ENCODE results near the gene TBX20.
A peak's percentile ranks its signal among the peaks of the same experiment; 100 is the strongest.
"Not testable (repeated sequence)": the region's sequence is repeated elsewhere in the genome, so short reads cannot be mapped to it uniquely, and the experiment has no call there.

The TBX20 gene

DNA sequence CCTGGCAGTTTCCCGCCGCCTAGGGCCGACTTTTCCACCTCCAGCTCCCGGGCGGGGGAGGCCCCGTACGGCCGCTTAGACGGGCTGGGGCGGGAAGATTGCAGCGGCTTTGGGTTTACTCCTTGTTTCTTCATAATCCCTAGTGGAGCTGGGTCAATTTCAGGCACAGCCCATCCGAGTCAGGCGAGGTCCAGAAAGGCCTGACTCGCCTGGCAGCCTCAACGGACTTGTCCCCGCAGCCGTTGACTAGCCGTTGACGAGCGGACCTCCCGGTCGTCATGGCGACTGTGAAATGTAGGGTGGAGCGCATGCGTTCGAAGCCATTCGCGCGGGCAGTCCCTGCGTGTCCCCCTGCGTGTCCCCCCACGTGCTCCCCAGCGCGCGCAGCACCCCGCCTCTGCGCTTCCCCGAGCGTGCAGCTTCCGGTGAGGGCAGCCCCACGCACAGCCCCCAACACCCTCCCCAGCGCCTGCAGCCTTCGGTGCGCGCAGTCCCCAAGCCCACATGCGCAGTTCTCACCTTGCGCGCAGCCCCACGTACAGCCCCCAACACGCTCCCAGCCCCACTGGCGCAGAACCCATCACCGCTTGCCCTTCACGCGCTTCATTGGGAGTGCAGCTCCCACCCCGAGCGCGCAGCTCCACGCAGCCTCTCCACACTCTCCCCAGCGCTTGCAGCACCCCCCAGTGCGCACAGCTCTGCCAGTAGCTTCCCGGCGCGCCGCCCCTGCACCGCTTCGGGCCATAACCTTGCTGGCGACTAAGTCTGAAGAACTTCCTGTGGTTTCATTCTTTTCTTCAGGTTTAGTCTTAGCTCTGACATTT lies 67.8 kb downstream of the TBX20 start:
- TF ChIP-seq, protein P1, sequence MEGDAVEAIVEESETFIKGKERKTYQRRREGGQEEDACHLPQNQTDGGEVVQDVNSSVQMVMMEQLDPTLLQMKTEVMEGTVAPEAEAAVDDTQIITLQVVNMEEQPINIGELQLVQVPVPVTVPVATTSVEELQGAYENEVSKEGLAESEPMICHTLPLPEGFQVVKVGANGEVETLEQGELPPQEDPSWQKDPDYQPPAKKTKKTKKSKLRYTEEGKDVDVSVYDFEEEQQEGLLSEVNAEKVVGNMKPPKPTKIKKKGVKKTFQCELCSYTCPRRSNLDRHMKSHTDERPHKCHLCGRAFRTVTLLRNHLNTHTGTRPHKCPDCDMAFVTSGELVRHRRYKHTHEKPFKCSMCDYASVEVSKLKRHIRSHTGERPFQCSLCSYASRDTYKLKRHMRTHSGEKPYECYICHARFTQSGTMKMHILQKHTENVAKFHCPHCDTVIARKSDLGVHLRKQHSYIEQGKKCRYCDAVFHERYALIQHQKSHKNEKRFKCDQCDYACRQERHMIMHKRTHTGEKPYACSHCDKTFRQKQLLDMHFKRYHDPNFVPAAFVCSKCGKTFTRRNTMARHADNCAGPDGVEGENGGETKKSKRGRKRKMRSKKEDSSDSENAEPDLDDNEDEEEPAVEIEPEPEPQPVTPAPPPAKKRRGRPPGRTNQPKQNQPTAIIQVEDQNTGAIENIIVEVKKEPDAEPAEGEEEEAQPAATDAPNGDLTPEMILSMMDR (conservative IDR thresholded peaks at IDR 0.05; ENCODE audit: low read length): no peak
- peak; percentile 13 for DNase-seq (ENCODE audit: low read depth)
- peak overlapping the region; percentile 45 for H3K4me3 ChIP-seq (ENCODE audit: low read length)

DNA sequence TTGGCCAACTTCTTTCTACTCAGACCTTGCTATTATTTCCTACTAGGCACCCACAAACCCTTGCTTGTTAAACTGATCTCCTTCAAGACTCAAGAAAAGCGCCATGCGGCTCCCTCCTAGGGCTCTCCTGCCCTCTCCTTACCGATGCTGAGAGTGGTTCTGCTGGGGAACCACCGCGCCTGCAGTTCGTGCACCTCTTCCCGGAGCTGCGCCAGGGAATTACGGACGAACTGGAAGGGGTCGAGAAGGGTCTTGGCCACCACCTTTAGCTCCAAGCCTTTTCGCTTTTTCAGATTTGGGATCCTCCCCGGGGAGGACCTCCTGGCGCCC lies 68.4 kb downstream of the TBX20 start:
- H3K4me3 ChIP-seq (ENCODE audit: low read length): not testable (repeated sequence)

DNA sequence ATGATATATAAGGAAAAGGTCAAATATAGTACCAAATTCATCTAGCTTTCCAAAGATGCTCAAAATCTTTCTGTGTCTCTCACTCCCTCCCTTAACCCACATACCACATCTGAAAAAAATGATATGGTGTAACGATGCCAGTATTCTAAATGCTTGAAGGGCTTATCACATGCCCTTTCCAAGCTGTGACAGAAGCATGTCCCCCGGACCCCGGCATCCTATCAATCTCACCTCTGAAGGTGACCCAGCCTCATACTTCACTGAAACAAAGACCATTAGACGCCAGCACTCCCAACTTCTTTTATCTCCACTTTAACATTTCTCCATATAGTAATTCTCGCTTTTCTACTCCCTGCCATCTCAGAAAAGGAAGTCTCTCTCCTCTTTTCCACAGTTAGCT lies 68.9 kb downstream of the TBX20 start:
- not testable (repeated sequence) for H3K4me3 ChIP-seq (ENCODE audit: low read length); DNase-seq (ENCODE audit: low read depth)

More for the DNA sequence above, 68.4 kb downstream of the TBX20 start:
- not testable (repeated sequence) for DNase-seq (ENCODE audit: low read depth)

DNA sequence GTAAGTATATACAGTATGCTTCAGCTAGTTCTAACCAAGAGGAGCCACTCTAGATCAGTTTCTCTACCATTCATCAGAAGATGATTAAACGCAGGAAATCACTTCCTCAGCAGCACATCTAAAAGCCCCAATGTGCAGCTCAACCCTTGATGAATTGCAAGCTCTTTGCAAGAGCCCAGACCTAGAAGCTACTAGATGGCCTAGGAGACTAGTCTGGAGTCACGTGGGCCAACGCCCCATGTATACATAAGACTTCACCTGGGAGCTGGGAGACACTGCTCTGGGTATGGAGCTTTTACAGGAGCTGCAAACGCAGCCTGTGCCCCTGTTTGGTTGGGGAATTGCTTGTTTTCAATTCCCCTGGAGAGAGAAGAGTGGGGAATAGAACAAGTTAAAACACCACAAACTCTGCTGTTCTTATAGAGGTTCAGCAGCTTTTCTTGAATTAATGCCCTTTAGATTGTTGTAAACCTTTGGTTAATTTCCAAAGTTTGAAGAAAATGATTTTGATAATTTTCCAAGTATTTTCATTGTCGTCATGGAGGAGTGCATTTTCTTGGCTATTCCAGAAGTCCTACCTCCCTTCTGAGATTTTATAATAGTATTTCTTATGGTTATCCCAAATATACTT lies 69.9 kb downstream of the TBX20 start:
- not testable (repeated sequence) for DNase-seq (ENCODE audit: low read depth); H3K4me3 ChIP-seq (ENCODE audit: low read length)

DNA sequence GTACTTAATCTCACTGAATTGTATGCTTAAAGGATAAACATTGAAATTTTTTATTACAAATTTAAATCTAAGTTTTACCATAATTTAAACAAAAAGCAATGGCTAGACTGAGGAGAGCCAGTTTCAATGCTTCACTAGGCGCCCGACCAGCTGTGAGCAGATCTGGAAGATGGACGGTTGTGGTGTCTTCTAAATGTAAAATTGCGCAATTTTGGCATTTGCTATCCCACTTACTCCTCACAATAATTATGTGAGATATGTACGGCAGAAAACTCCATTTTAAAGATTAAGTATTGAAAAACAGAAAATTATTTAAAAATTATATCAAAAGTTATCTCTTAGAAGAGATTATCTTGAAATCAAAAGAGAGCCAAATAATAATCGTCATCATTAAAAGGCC lies 73.2 kb downstream of the TBX20 start:
- not testable (repeated sequence) for H3K4me3 ChIP-seq (ENCODE audit: low read length); DNase-seq (ENCODE audit: low read depth)

DNA sequence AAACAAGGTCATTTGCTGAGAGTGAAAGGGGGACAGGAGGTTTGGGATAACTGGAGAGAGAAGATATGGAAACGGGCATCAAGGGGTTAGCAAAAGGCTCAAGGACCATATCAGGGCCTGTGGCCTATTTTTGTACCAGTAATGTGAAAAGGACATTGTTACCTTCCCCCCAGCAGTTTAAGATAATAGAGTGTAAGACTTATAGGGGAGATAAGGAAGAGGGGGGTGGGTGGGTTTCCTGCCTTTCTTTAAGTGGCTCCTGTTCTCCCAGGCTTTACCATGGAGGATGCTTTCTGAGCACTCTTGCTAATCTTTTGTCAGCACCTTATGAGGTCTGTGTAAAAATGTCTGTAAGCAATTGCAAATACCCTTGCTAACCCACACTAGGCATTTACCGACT lies 80.7 kb downstream of the TBX20 start:
- H3K4me3 ChIP-seq (ENCODE audit: low read length); DNase-seq (ENCODE audit: low read depth): not testable (repeated sequence)

DNA sequence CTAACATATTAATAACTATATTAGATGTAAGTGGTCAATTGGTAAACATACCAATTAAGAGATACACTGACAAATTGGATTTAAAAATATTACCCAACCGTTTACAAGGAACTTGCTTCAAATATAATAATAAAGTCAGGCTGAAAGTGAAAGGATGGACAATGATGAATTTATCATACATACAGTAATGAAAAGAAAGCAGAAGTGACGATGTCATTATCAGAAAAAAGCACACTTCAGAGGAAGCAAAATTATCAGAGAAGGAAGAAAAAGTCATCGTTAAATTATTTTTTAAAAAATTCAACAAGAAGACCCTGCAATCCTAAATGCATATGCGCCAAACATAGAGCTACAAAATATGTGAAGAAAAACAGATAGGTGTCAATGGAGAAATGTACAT lies 81.8 kb downstream of the TBX20 start:
- DNase-seq (ENCODE audit: low read depth); H3K4me3 ChIP-seq (ENCODE audit: low read length): not testable (repeated sequence)

DNA sequence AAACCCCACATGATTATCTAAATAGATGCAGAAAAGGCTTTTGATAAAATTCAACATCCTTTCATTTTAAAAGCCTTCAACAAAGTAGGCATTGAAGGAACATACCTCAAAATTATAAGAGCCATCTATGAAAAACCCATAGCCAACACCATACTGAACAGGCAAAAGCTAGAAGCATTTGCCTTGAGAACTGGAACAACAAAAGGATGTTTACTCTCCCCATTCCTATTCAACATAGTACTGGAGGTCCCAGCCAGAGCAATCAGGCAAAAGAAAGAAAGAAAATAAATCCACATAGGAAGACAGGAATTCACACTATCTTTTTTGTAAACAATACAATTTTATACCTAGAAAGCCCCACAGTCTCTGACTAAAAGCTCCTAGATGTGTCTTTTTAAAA lies 86.2 kb downstream of the TBX20 start:
- not testable (repeated sequence) for H3K4me3 ChIP-seq (ENCODE audit: low read length); DNase-seq (ENCODE audit: low read depth)

DNA sequence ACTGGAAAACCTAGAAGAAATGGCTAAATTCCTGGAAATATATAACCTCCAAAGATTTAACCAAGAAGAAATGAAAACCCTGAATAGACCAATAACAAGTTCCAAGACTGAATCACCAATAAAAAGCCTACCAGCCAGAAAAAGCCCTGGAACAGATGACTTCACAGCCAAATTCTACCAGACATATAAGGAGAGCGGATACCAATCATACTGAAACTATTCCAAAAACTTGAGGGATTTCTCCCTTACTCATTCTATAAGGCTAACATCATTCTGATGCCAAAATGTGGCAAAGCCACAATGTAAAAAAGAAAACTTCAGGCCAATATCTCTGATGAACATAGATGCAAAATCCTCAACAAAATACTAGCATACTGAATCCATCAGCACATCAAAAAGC lies 86.7 kb downstream of the TBX20 start:
- H3K4me3 ChIP-seq (ENCODE audit: low read length); DNase-seq (ENCODE audit: low read depth): not testable (repeated sequence)

DNA sequence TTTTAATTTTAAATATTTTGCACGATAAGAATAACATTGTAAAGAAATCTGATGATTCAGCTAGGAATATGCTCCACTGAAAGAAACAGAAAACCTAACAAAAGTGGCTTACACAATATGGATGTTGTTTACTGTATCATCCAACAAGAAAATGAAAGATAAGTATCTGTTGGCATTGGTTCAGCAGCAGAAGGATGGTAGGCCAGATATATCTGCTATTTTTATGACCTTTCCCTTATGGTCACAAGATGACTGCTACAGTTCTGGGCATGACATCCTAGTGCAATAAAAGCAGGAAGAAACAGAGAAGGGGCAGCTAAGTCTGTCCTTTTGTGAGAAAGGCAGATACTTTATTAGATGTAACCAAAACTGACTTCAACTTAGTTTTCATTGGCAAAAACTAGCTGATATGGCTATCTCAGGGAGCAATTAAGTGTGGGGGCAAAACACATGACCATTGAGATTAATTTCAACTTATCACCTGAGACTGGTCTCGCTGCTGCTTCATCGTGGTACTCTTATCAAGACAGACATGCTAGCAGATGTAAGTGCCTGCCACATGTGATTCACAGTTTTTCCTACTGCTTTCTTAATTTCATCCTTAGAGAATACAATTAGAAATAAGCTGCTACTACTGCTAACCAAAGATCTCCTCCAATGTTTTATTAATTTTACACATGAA lies 92.7 kb downstream of the TBX20 start:
- H3K4me3 ChIP-seq (ENCODE audit: low read length); DNase-seq (ENCODE audit: low read depth): not testable (repeated sequence)
